Progenitor cell of endocrine pancreas (in vitro differentiated cells): ENCODE measurements around the gene RNF114. TPM values are rescaled to one million over a fixed set of nuclear protein-coding genes. Genes with fewer than 3 reads are reported as not detected.

Source experiments
- DNase-seq: peaks from one replicate; pipeline ENCODE4 v3.0.0; 2021; ENCODE audit warnings: low spot score; ENCODE audit not compliant: unreplicated experiment
- H3K27ac Mint-ChIP-seq: 2 replicates; pipeline ENCODE4 v1.8.0; 2021; ENCODE audit warnings: mild to moderate bottlenecking, moderate library complexity, mixed read lengths
- H3K27me3 Mint-ChIP-seq: 2 replicates; pipeline ENCODE4 v1.8.0; 2021; ENCODE audit warnings: mixed read lengths
- H3K36me3 Mint-ChIP-seq: 2 replicates; pipeline ENCODE4 v1.8.0; 2022; ENCODE audit warnings: mixed read lengths; ENCODE audit not compliant: insufficient read depth
- H3K4me1 Mint-ChIP-seq: 2 replicates; pipeline ENCODE4 v1.8.0; 2021; ENCODE audit warnings: low read depth, mixed read lengths
- H3K4me3 Mint-ChIP-seq: 2 replicates; pipeline ENCODE4 v1.8.0; 2021; ENCODE audit warnings: low read depth, mild to moderate bottlenecking, moderate library complexity, mixed read lengths
- H3K9me3 Mint-ChIP-seq: 2 replicates; pipeline ENCODE4 v1.8.0; 2021; ENCODE audit warnings: low read depth, mixed read lengths
- total RNA-seq: library from RNA; stranded (reverse); gene quantifications from 2 replicates; pipeline ENCODE4 v1.2.1, GENCODE V29; 2021
- TF ChIP-seq, protein P1 (sequence below): fragments of 200-600 bp; sonication (generic); IDR thresholded peaks from one replicate; pipeline ENCODE4 v1.5.0; 2021; ENCODE audit warnings: antibody characterized with exemption, mild to moderate bottlenecking; ENCODE audit not compliant: unreplicated experiment

The RNF114 gene
- total RNA-seq, 1 donor from 2014 or later = 56.6 TPM

DNA sequence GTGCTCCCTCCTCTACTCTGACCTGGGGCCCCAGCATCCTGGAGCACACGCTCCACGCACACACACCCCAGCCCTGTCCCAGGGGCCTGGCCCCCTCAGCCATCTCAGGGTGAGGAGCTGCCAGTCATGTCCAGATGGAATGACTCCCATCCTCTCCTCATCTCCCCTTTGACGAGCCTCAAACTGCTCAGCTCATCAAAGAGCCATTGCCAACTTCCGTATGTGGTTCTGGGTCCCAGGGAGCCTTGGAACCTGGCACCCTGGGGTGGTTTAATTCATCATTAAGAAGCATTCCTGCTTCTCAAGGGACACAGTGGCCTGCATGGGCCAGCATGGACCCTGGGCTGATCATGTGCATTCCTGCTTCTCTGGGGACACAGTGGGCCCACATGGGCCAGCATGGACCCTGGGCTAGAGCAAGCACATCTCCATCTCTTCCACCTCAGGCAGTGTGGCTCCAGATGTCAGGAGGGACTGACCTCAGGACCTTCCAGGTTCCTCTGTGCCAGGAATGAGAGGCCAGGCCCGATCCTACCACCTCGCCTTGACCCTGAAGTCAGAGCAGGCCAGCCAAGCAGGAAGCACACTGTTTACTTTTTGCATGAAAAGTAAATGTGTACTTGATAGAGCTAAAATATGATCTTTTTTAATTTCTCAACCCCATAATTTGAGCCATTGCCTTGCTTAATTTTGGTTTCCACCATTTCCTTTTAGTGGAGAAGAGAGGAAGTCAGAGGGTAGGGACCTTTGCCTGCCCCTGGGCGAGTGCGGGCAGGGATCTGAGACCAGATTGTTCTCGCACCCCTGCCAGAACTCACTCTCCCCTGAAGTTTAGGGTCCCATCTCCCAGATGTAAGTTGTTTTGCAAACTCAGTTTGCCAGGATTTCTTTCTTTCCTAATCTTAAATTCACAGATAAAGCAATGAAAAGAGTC is 46.9 kb upstream of the RNF114 start:
- Mint-ChIP-seq H3K4me3 (no peak overlapping the region), H3K27ac (no peak overlapping the region), H3K27me3 (no peaks in the 10 kb centered on the region), H3K9me3 (no peaks in the 10 kb centered on the region), H3K36me3 (peaks cover 1% of the 10 kb centered on the region), H3K4me1 (peaks cover 24% of the 10 kb centered on the region)
- no peak for DNase-seq
- TF ChIP-seq, protein P1, sequence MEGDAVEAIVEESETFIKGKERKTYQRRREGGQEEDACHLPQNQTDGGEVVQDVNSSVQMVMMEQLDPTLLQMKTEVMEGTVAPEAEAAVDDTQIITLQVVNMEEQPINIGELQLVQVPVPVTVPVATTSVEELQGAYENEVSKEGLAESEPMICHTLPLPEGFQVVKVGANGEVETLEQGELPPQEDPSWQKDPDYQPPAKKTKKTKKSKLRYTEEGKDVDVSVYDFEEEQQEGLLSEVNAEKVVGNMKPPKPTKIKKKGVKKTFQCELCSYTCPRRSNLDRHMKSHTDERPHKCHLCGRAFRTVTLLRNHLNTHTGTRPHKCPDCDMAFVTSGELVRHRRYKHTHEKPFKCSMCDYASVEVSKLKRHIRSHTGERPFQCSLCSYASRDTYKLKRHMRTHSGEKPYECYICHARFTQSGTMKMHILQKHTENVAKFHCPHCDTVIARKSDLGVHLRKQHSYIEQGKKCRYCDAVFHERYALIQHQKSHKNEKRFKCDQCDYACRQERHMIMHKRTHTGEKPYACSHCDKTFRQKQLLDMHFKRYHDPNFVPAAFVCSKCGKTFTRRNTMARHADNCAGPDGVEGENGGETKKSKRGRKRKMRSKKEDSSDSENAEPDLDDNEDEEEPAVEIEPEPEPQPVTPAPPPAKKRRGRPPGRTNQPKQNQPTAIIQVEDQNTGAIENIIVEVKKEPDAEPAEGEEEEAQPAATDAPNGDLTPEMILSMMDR = no peak

GRCh38 chr20:49889935-49890333 is 46.3 kb upstream of the RNF114 start:
- TF ChIP-seq, protein P1 = peak; percentile 37
- Mint-ChIP-seq H3K4me1 (peaks cover 24% of the 10 kb centered on the region), H3K9me3 (no peaks in the 10 kb centered on the region), H3K27ac (no peak overlapping the region), H3K36me3 (peaks cover 1% of the 10 kb centered on the region), H3K27me3 (no peaks in the 10 kb centered on the region), H3K4me3 (no peak overlapping the region)
- no peak for DNase-seq

DNA sequence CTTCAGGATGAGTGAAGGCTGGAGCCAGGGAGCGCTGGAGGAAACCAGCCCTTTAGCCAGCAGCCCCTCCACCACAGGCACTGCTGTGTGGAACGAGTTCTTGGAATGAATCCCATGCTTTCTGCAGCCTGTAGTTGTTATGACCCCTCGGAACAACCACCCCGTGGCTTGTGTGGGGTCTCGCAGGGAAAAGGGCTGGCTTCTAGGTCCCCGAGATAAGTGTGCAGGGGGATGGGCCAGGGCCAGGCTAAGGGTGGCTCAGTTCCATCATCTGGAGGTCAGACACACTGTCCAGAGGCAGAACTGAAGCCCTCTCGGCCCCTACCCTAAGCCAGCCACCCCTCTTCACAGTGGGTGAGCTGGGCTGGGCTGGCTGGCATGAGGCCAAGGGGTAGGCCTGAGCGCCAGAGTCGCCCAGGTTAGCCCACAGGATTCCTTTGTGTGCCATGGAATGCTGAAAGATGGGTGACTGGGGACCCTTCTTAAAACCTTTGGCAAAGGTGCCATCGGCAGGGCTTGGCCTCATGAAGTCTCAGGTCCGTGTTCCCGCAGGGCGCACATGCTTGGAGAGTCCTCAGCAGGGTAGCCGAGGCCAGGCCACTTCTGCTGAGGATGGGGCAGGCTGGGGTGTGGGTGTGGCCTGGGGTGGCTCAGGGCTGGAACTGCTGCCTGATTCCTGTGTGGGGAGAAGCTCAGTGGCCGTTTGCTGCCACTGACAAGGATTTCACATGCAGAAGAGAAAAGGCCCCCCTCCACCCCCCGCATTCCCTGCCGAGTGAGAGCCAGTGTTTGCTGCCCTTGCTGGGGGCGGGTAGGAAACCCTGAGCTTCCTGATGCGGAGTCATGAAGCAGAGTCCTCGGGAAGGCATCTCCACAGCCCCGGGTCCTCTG is 45.5 kb upstream of the RNF114 start:
- Mint-ChIP-seq H3K36me3 (peaks cover 1% of the 10 kb centered on the region), H3K27ac (peak overlapping the region; percentile 52), H3K27me3 (no peaks in the 10 kb centered on the region), H3K4me1 (peaks cover 24% of the 10 kb centered on the region), H3K4me3 (no peak overlapping the region), H3K9me3 (no peaks in the 10 kb centered on the region)
- DNase-seq = no peak
- TF ChIP-seq, protein P1 = no peak

DNA sequence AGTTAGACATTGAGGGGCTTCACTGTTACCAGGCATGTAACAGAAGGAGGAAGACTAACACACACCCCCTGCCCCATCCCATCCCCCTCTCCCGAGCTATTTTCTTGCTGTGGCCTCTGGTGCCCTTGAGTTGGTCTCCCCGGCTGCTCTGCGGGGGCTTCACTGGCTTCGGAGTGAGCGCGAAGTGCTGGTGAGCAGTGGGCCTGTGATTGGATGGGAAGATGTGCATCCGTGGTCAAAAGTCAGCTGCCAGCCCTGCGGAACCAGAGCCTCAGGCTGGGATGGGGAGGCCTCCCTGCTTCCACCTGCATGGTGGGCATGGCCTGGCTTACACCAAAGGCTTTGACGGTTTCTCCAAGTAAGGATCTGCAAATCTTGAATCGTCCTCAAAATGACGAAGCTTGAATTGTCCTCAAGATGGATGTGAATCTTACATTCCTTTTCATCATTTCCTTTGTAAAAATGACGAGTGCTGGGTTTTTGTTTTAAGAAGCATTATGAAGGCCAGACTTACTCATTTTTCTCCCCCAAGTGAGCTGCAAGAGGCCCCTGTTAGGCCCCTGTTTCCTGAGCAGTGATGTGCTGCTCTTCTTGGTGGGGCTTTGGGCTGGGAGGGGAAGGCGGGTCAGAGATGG is 44.6 kb upstream of the RNF114 start:
- no peaks in the 10 kb centered on the region for H3K27me3 Mint-ChIP-seq
- H3K4me1 Mint-ChIP-seq = peaks cover 22% of the 10 kb centered on the region
- TF ChIP-seq, protein P1 = no peak
- peaks cover 1% of the 10 kb centered on the region for H3K36me3 Mint-ChIP-seq
- no peak overlapping the region for H3K4me3 Mint-ChIP-seq
- H3K9me3 Mint-ChIP-seq = no peaks in the 10 kb centered on the region
- H3K27ac Mint-ChIP-seq = no peak overlapping the region
- DNase-seq = no peak

DNA sequence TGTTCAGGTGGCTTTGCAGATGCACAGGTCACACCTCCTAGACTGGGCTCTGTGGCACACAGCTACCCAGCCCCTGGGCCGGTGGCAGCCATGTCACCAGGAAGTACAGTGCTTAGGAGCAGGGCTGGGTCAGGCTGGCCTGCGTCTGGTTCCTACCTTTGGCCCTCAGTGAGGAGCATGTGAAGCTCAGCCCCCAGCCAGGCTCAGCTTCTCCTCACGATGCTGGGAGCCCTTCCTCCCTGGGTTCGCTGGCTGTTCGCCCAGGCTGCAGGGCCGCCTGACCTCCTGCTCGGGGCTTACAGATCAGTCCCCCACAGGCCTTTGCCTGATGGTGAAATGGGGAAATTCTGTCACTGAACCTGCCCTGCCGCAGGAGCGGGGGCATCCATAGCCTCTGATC is 43.9 kb upstream of the RNF114 start:
- Mint-ChIP-seq H3K9me3 (no peaks in the 10 kb centered on the region), H3K27me3 (no peaks in the 10 kb centered on the region), H3K27ac (no peak overlapping the region), H3K36me3 (peaks cover 1% of the 10 kb centered on the region), H3K4me1 (peaks cover 15% of the 10 kb centered on the region), H3K4me3 (no peak overlapping the region)
- TF ChIP-seq, protein P1 = no peak
- no peak for DNase-seq
